ENCODE measurements around the gene PABPN1L.
"Not testable (repeated sequence)": the region's sequence is repeated elsewhere in the genome, so short reads cannot be mapped to it uniquely, and the experiment has no call there.

The PABPN1L gene

GRCh38 chr16:88833086-88833485, 33.4 kb downstream of the PABPN1L start:
- H3K4me1 Mint-ChIP-seq, result no peaks in the 10 kb centered on the region
- H3K9me3 Mint-ChIP-seq, result no peaks in the 10 kb centered on the region
- DNase-seq (ENCODE audit: low spot score in 2 of 2) (no peak), ATAC-seq (replicated peaks; ENCODE audit: extremely low read depth, poor library complexity, severe bottlenecking) (no peak)
- H3K27me3 Mint-ChIP-seq, result no peaks in the 10 kb centered on the region
- H3K4me3 Mint-ChIP-seq, result no peak overlapping the region
- peaks cover 5% of the 10 kb centered on the region for H3K36me3 Mint-ChIP-seq (ENCODE audit: insufficient read depth)
- H3K27ac Mint-ChIP-seq (ENCODE audit: low read depth), result no peak overlapping the region

GRCh38 chr16:88831838-88832237, 34.6 kb downstream of the PABPN1L start:
- no peak for ATAC-seq (replicated peaks; ENCODE audit: extremely low read depth, poor library complexity, severe bottlenecking)

GRCh38 chr16:88830783-88831182, 35.7 kb downstream of the PABPN1L start:
- Mint-ChIP-seq H3K9me3 (no peaks in the 10 kb centered on the region), H3K27me3 (no peaks in the 10 kb centered on the region), H3K4me1 (no peaks in the 10 kb centered on the region), H3K27ac (ENCODE audit: low read depth) (no peak overlapping the region), H3K4me3 (no peak overlapping the region), H3K36me3 (ENCODE audit: insufficient read depth) (peaks cover 3% of the 10 kb centered on the region)
- no peak for ATAC-seq (replicated peaks; ENCODE audit: extremely low read depth, poor library complexity, severe bottlenecking)
- DNase-seq (ENCODE audit: low spot score in 2 of 2), result no peak

More at GRCh38 chr16:88831838-88832237, 34.6 kb downstream of the PABPN1L start:
- no peak overlapping the region for H3K27ac Mint-ChIP-seq (ENCODE audit: low read depth)
- H3K27me3 Mint-ChIP-seq, result no peaks in the 10 kb centered on the region
- H3K9me3 Mint-ChIP-seq, result no peaks in the 10 kb centered on the region
- peaks cover 3% of the 10 kb centered on the region for H3K36me3 Mint-ChIP-seq (ENCODE audit: insufficient read depth)
- no peaks in the 10 kb centered on the region for H3K4me1 Mint-ChIP-seq
- no peak overlapping the region for H3K4me3 Mint-ChIP-seq
- no peak for DNase-seq (ENCODE audit: low spot score in 2 of 2)

GRCh38 chr16:88830258-88830657, 36.2 kb downstream of the PABPN1L start:
- Mint-ChIP-seq H3K4me1 (no peaks in the 10 kb centered on the region), H3K9me3 (no peaks in the 10 kb centered on the region), H3K4me3 (no peak overlapping the region), H3K27me3 (no peaks in the 10 kb centered on the region), H3K27ac (ENCODE audit: low read depth) (no peak overlapping the region), H3K36me3 (ENCODE audit: insufficient read depth) (peaks cover 3% of the 10 kb centered on the region)
- DNase-seq (ENCODE audit: low spot score in 2 of 2), result no peak
- no peak for ATAC-seq (replicated peaks; ENCODE audit: extremely low read depth, poor library complexity, severe bottlenecking)

GRCh38 chr16:88828711-88829110, 37.7 kb downstream of the PABPN1L start:
- DNase-seq (ENCODE audit: low spot score in 2 of 2) (no peak), ATAC-seq (replicated peaks; ENCODE audit: extremely low read depth, poor library complexity, severe bottlenecking) (no peak)
- H3K4me3 Mint-ChIP-seq, result no peak overlapping the region
- H3K36me3 Mint-ChIP-seq (ENCODE audit: insufficient read depth), result peaks cover 2% of the 10 kb centered on the region
- no peaks in the 10 kb centered on the region for H3K27me3 Mint-ChIP-seq
- H3K4me1 Mint-ChIP-seq, result no peaks in the 10 kb centered on the region
- no peak overlapping the region for H3K27ac Mint-ChIP-seq (ENCODE audit: low read depth)
- H3K9me3 Mint-ChIP-seq, result no peaks in the 10 kb centered on the region

- H3K36me3 Mint-ChIP-seq (ENCODE audit: insufficient read depth), result peaks cover 2% of the 10 kb centered on the region
- H3K9me3 Mint-ChIP-seq, result no peaks in the 10 kb centered on the region
- no peak overlapping the region for H3K4me3 Mint-ChIP-seq
- H3K27me3 Mint-ChIP-seq, result no peaks in the 10 kb centered on the region
- ATAC-seq (replicated peaks; ENCODE audit: extremely low read depth, poor library complexity, severe bottlenecking), result no peak
- H3K4me1 Mint-ChIP-seq, result no peaks in the 10 kb centered on the region
- no peak overlapping the region for H3K27ac Mint-ChIP-seq (ENCODE audit: low read depth)
- DNase-seq (ENCODE audit: low spot score in 2 of 2), result no peak
Measured at GRCh38 chr16:88827727-88828126, 38.7 kb downstream of the PABPN1L start.

GRCh38 chr16:88826070-88826840, 40.2 kb downstream of the PABPN1L start:
- no peaks in the 10 kb centered on the region for H3K27me3 Mint-ChIP-seq
- H3K4me1 Mint-ChIP-seq, result no peaks in the 10 kb centered on the region
- H3K36me3 Mint-ChIP-seq (ENCODE audit: insufficient read depth), result peaks cover 2% of the 10 kb centered on the region
- no peaks in the 10 kb centered on the region for H3K9me3 Mint-ChIP-seq
- no peak overlapping the region for H3K27ac Mint-ChIP-seq (ENCODE audit: low read depth)
- no peak for DNase-seq (ENCODE audit: low spot score in 2 of 2)
- H3K4me3 Mint-ChIP-seq, result no peak overlapping the region
- no peak for ATAC-seq (replicated peaks; ENCODE audit: extremely low read depth, poor library complexity, severe bottlenecking)

- ATAC-seq (replicated peaks; ENCODE audit: extremely low read depth, poor library complexity, severe bottlenecking), result no peak
- Mint-ChIP-seq H3K4me1 (no peaks in the 10 kb centered on the region), H3K9me3 (no peaks in the 10 kb centered on the region), H3K27me3 (no peaks in the 10 kb centered on the region), H3K27ac (ENCODE audit: low read depth) (no peak overlapping the region), H3K4me3 (no peak overlapping the region), H3K36me3 (ENCODE audit: insufficient read depth) (peaks cover 2% of the 10 kb centered on the region)
- DNase-seq (ENCODE audit: low spot score in 2 of 2), result no peak
Measured at GRCh38 chr16:88825146-88825545, 41.3 kb downstream of the PABPN1L start.

- Mint-ChIP-seq H3K9me3 (no peaks in the 10 kb centered on the region), H3K4me3 (no peak overlapping the region), H3K27ac (ENCODE audit: low read depth) (no peak overlapping the region), H3K36me3 (ENCODE audit: insufficient read depth) (peaks cover 2% of the 10 kb centered on the region), H3K27me3 (no peaks in the 10 kb centered on the region), H3K4me1 (no peaks in the 10 kb centered on the region)
- ATAC-seq (replicated peaks; ENCODE audit: extremely low read depth, poor library complexity, severe bottlenecking), result no peak
- no peak for DNase-seq (ENCODE audit: low spot score in 2 of 2)
Measured at GRCh38 chr16:88824256-88825077, 42.0 kb downstream of the PABPN1L start.

GRCh38 chr16:88823646-88824045, 42.8 kb downstream of the PABPN1L start:
- H3K27ac Mint-ChIP-seq (ENCODE audit: low read depth); H3K4me3 Mint-ChIP-seq; H3K27me3 Mint-ChIP-seq; H3K9me3 Mint-ChIP-seq; H3K36me3 Mint-ChIP-seq (ENCODE audit: insufficient read depth); ATAC-seq (replicated peaks; ENCODE audit: extremely low read depth, poor library complexity, severe bottlenecking); DNase-seq (ENCODE audit: low spot score in 2 of 2); H3K4me1 Mint-ChIP-seq: not testable (repeated sequence)

- no peaks in the 10 kb centered on the region for H3K27me3 Mint-ChIP-seq
- no peaks in the 10 kb centered on the region for H3K9me3 Mint-ChIP-seq
- no peak overlapping the region for H3K27ac Mint-ChIP-seq (ENCODE audit: low read depth)
- H3K4me3 Mint-ChIP-seq, result no peak overlapping the region
- H3K4me1 Mint-ChIP-seq, result no peaks in the 10 kb centered on the region
- no peak for DNase-seq (ENCODE audit: low spot score in 2 of 2)
- no peak for ATAC-seq (replicated peaks; ENCODE audit: extremely low read depth, poor library complexity, severe bottlenecking)
- peaks cover 2% of the 10 kb centered on the region for H3K36me3 Mint-ChIP-seq (ENCODE audit: insufficient read depth)
Measured at GRCh38 chr16:88822281-88823040, 44.0 kb downstream of the PABPN1L start.

GRCh38 chr16:88821168-88821850, 45.2 kb downstream of the PABPN1L start:
- Mint-ChIP-seq H3K27ac (ENCODE audit: low read depth) (no peak overlapping the region), H3K4me3 (no peak overlapping the region), H3K36me3 (ENCODE audit: insufficient read depth) (peaks cover 2% of the 10 kb centered on the region), H3K27me3 (no peaks in the 10 kb centered on the region), H3K4me1 (no peaks in the 10 kb centered on the region), H3K9me3 (no peaks in the 10 kb centered on the region)
- DNase-seq (ENCODE audit: low spot score in 2 of 2) (no peak), ATAC-seq (replicated peaks; ENCODE audit: extremely low read depth, poor library complexity, severe bottlenecking) (no peak)

Data from central memory CD8-positive, alpha-beta T cell (primary cell).